Measurements from ENCODE around the gene ARMC7.
"Not testable (repeated sequence)": the region's sequence is repeated elsewhere in the genome, so short reads cannot be mapped to it uniquely, and the experiment has no call there.

Gene ARMC7

DNA sequence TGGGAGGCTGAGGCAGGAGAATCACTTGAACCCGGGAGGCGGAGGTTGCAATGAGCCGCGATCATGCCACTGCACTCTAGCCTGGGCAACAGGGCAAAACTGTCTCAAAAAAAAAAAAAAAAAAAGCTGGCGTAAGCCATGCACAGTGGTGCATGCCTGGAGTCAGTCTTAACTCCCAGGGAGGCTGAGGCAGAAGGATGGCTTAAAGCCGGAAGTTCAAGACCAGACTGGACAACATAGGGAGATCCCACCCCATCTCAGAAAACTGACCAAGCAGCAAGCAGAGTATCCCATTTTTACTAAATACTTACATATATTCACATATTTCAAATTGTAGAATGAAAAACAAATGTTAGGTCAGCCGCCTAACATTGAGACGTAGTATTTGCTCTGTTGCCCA, 17.2 kb downstream of the ARMC7 start:
- TF ChIP-seq, protein P1, sequence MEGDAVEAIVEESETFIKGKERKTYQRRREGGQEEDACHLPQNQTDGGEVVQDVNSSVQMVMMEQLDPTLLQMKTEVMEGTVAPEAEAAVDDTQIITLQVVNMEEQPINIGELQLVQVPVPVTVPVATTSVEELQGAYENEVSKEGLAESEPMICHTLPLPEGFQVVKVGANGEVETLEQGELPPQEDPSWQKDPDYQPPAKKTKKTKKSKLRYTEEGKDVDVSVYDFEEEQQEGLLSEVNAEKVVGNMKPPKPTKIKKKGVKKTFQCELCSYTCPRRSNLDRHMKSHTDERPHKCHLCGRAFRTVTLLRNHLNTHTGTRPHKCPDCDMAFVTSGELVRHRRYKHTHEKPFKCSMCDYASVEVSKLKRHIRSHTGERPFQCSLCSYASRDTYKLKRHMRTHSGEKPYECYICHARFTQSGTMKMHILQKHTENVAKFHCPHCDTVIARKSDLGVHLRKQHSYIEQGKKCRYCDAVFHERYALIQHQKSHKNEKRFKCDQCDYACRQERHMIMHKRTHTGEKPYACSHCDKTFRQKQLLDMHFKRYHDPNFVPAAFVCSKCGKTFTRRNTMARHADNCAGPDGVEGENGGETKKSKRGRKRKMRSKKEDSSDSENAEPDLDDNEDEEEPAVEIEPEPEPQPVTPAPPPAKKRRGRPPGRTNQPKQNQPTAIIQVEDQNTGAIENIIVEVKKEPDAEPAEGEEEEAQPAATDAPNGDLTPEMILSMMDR (IDR thresholded peaks at IDR 0.05; ENCODE audit: low read depth, low read length): no peak
- H3K4me3 ChIP-seq (ENCODE audit: low read depth, low read length): no peak overlapping the region

DNA sequence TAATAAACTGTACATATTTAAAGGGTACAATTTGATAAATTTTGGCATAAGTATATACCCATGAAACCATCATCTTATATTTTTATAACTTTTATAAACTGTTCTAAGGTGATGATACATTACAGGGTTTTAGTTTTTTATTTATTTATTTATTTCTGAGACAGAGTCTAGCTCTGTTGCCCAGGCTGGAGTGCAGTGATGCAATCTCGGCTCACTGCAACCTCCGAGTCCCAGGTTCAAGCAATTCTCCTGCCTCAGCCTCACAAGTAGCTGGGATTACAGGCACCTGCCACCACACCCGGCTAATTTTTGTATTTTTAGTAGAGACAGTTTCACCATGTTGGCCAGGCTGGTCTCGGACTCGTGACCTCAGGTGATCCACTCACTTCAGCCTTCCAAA, 18.2 kb downstream of the ARMC7 start:
- not testable (repeated sequence) for H3K4me3 ChIP-seq (ENCODE audit: low read depth, low read length)

DNA sequence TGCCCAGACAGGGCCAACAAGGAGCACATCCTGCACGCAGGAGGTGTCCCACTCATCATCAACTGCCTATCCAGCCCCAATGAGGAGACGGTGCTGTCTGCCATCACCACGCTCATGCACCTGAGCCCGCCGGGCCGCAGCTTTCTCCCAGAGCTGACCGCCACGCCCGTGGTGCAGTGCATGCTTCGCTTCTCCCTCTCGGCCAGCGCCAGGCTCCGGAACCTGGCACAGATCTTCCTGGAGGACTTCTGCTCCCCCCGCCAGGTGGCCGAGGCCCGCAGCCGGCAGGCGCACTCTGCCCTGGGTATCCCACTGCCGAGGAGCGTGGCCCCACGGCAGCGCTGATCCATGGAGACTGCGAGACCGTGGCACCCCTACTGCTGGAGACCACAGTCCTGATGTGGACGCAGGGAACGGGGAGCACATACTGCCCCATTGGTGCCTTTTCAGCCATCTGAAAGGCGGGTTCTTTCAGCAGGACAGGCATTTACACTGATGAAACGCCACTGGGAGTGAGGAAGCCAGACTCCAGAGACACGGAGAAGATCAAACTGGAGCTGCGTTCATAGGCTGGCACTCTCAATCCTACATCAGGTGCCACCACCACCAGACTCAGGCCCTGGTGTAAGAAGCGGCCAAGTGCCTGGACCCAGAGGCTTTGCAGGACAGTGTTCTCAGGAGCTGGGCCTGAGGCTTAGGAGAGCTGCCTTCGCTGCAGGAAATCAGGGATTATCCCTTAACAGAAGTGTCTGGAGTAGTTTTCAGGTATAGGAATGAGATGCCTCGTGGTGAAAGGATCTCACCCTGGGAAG, 19.1 kb downstream of the ARMC7 start:
- TF ChIP-seq, protein P1 (IDR thresholded peaks at IDR 0.05; ENCODE audit: low read depth, low read length): no peak
- no peak overlapping the region for H3K4me3 ChIP-seq (ENCODE audit: low read depth, low read length)

DNA sequence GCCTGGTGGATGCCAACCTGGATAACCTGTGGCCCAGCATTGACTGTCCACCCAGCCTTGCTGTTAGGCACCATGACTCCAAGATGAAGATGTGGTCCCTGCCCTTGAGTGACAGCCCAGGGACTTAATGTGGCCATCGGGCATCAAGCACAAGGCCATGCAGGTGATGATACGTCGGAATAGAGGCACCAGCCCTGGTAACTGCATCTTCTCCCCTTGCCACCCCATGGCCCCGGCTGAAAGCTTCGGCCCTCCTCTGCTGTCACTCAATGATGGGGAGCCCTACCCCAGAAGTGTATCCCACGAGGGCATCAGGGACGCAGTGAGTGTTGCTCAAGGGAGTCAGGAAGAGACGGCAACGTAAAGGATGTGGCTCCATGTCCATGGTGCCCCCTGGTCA, 19.8 kb downstream of the ARMC7 start:
- no peak overlapping the region for H3K4me3 ChIP-seq (ENCODE audit: low read depth, low read length)
- TF ChIP-seq, protein P1 (IDR thresholded peaks at IDR 0.05; ENCODE audit: low read depth, low read length): no peak

DNA sequence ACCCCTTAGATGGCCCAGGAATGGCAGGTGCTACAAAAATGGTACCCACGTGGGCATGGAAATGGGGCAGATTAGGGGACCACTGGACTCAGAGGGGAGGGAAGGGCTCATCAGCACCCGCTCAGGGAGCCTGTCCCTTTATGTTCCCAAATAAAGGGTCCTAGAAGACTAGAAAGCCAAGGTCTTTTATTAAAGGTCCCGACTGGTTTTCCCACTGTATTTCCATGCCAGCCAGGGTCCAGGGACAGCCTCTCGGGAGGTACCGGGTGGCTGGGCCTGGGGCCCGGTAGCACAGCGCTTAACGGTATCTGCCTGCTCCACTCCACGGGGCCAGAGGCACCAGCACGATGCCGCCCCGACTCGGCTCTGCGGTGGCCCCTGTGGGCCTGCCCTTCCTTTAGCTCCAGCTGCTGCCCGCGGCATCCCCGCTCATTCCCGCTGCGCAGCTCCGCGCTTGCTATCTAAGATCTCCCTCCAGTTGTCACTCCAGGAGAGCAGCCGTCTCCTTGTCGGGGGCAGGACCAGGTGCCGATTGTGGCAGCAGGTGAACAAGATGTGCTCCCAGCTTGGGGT, 20.4 kb downstream of the ARMC7 start:
- H3K4me3 ChIP-seq (ENCODE audit: low read depth, low read length): peak overlapping the region; percentile 75
- TF ChIP-seq, protein P1 (IDR thresholded peaks at IDR 0.05; ENCODE audit: low read depth, low read length): no peak

DNA sequence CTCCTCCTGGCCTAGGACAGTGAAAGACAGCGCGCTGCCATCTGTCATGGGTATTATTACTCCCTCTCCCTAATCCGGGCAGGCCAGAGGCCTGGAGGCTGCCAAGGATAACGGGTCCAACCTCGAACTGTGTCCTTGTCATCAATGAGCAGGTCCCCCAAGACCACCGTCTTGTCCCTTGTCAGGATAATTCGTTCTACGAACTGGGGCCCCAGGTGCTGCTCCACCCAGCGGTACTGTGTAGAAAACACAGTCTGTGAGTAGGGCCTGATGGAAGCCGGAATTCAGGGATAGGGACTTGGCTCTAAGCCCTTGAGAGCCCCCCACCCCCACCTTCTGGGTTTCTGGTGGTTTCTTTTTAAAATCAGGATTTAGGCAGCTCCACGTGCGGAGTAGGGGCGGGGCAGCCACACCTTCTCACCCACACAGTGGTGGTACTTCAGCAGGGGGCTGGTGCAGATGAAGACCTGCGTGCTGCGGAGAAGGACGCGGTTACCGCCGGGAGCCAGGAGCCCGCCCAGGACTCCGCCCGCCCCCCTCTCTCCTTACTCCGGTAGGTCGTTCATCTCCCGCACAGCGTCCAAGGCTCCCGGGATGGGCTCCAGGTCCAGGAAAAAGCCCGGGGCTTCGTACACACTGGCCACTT, 21.0 kb downstream of the ARMC7 start:
- TF ChIP-seq, protein P1 (IDR thresholded peaks at IDR 0.05; ENCODE audit: low read depth, low read length): peak; percentile 49; the same call in 1 of the 2 replicates
- H3K4me3 ChIP-seq (ENCODE audit: low read depth, low read length): peak overlapping the region; percentile 75

DNA sequence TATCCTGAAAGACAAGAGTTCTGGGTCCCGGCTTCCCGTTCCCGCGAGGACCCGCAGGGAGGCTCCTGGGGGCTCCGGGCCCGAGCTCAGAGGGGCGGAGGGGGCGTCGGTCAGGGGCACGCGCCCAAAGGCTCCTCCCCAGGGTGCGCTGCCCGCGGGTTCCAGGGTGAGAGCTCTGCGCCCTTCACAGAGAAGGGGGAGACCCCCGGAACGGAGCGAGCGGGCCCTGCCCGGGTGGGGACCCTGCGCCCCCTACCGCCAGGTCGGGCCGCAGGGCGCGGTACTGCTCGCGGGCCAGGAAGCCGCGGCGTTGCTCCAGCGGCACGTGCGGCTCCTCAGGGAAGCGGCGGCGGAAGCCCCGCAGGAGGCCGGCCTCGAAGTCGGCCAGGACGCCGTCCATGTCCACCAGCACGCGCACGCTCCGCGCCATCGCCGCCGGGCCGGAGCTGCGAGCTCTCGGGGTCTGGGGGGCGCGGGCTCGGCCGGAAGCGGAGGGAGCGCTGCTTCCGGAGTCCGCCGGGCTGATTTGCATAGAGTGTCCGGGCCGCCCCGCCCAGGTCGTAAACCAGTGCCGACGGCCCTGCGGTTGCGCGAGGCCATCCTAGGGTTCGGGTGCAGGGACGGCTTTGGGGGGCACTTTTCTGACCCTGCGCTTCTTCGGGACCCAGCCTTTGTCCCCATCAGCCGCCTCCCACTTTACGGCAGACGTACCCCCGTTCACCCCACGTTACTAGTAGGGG, 21.7 kb downstream of the ARMC7 start, which contains the start of gene NT5C:
TSS of gene NT5C (minus strand) at position 465 of the 740 bp plus-strand sequence. CDS start at position 430, 35 bp downstream.
- peak within 1 kb of the TSS; percentile 75 for H3K4me3 ChIP-seq (ENCODE audit: low read depth, low read length)
- TF ChIP-seq, protein P1 (IDR thresholded peaks at IDR 0.05; ENCODE audit: low read depth, low read length): peak; percentile 74

DNA sequence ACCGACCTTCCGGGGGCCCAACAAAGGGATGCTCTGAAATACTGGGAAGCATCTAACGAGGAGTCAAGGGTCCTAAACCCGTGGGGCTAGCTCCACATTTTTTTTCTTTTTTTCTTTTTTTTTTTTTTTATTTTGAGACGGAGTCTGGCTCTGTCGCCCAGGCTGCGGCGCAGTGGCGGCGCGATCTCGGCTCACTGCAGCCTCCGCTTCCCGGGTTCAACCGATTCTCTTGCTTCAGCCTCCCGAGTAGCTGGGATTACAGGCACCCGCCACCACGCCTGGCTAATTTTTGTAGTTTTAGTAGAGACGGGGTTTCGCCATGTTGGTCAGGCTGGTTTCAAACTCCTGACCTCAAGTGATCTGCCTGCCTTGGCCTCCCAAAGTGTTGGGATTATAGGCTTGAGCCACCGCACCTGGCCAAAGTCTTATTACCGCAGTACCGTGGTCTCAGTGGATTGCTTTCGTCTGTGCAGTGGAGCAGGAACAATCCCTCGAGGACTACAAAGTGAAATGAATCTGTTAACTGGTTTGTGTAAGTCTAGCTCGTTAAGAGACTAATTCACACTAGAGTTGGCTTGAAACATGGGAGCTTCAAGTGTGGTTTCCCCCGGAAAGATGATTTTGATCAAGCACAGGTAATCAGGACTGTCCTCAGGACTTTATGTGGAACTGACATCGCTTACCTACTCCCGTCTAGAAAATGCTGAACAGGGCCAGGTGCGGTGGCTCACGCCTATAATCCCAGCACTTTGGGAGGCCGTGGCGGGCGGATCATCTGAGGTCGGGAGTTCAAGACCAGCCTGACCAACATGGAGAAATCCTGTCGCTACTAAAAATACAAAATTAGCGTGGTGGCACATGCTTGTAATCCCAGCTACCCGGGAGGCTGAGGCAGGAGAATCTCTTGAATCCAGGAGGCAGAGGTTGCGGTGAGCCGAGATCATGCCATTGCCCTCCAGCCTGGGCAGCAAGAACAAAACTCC, 22.5 kb downstream of the ARMC7 start:
- H3K4me3 ChIP-seq (ENCODE audit: low read depth, low read length): peak overlapping the region; percentile 75

Data from WI38 (cell line).